Measurements from ENCODE around the gene CDK14. TPM values are rescaled to one million over a fixed set of nuclear protein-coding genes. Genes with fewer than 3 reads are reported as not detected.

CDK14 gene
- total RNA-seq, 1 donor, result 39.1 TPM

DNA sequence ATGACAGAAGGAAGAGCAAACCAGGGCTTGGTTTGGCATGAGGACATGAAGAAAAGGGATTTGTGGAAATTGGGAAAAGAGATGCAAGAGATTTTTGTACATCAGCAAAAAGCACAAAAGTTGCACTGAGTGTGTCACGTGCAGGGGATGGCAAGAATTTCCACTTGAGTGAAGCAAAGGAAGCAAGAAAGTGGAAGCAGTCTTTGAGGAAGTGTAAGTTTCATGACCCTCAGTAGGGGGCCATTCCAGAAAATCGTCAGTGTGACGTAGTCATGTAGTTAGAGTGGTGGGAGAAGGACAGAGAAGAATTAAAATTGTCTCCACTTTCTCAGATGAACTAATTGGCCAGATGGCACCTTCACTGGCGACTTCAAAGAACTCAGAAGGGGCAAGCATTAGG, 544.9 kb downstream of the CDK14 start:
- no peak for DNase-seq (ENCODE audit: insufficient read length, low spot score, missing footprints)

DNA sequence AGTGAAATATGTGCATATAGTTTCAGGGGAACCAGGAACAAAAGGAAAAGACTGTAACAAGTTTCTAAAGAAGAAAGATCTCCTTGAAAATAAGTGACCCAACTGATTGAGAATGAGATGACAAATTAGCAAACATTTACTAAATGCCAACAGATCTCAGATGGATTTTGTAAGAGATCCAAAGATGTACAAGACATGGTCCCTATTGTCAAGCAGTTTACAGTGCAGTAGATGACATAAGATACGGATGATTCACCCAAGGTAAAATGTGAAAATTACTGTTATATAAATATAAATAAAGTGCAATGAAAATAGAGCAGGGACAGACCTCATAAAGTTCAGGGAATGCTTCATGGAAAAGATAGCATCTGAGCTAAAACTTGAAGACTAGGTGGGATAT, 546.6 kb downstream of the CDK14 start:
- TF ChIP-seq, protein P1, sequence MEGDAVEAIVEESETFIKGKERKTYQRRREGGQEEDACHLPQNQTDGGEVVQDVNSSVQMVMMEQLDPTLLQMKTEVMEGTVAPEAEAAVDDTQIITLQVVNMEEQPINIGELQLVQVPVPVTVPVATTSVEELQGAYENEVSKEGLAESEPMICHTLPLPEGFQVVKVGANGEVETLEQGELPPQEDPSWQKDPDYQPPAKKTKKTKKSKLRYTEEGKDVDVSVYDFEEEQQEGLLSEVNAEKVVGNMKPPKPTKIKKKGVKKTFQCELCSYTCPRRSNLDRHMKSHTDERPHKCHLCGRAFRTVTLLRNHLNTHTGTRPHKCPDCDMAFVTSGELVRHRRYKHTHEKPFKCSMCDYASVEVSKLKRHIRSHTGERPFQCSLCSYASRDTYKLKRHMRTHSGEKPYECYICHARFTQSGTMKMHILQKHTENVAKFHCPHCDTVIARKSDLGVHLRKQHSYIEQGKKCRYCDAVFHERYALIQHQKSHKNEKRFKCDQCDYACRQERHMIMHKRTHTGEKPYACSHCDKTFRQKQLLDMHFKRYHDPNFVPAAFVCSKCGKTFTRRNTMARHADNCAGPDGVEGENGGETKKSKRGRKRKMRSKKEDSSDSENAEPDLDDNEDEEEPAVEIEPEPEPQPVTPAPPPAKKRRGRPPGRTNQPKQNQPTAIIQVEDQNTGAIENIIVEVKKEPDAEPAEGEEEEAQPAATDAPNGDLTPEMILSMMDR (IDR thresholded peaks at IDR 0.05; ENCODE audit: extremely low read depth, low read depth, low read length), result no peak
- H2AFZ ChIP-seq (ENCODE audit: low read length), result no peak overlapping the region
- DNase-seq (ENCODE audit: insufficient read length, low spot score, missing footprints), result no peak
- no peaks in the 10 kb centered on the region for H3K27me3 ChIP-seq (ENCODE audit: insufficient read depth, low read length)
- H3K79me2 ChIP-seq (ENCODE audit: insufficient read depth, low read length), result no peaks in the 10 kb centered on the region
- H3K9me3 ChIP-seq (ENCODE audit: low read depth, low read length), result no peaks in the 10 kb centered on the region
- no peak overlapping the region for H3K4me3 ChIP-seq (ENCODE audit: insufficient read depth, low read length)
- H3K27ac ChIP-seq (ENCODE audit: low read depth, low read length), result no peak overlapping the region
- H3K4me2 ChIP-seq (ENCODE audit: insufficient read depth, low read length), result no peak overlapping the region
- no peaks in the 10 kb centered on the region for H4K20me1 ChIP-seq (ENCODE audit: insufficient read depth, low read length)
- H3K4me1 ChIP-seq (ENCODE audit: insufficient read depth, low read length), result no peaks in the 10 kb centered on the region
- no peaks in the 10 kb centered on the region for H3K36me3 ChIP-seq (ENCODE audit: insufficient read depth, low read length)

More for the DNA sequence above, 544.9 kb downstream of the CDK14 start:
- H3K4me1 ChIP-seq (ENCODE audit: insufficient read depth, low read length), result no peaks in the 10 kb centered on the region
- H3K36me3 ChIP-seq (ENCODE audit: insufficient read depth, low read length), result no peaks in the 10 kb centered on the region
- no peak overlapping the region for H3K4me3 ChIP-seq (ENCODE audit: insufficient read depth, low read length)
- no peaks in the 10 kb centered on the region for H3K9me3 ChIP-seq (ENCODE audit: low read depth, low read length)
- no peaks in the 10 kb centered on the region for H4K20me1 ChIP-seq (ENCODE audit: insufficient read depth, low read length)
- H3K79me2 ChIP-seq (ENCODE audit: insufficient read depth, low read length), result no peaks in the 10 kb centered on the region
- H3K4me2 ChIP-seq (ENCODE audit: insufficient read depth, low read length), result no peak overlapping the region
- H2AFZ ChIP-seq (ENCODE audit: low read length), result no peak overlapping the region
- H3K27ac ChIP-seq (ENCODE audit: low read depth, low read length), result no peak overlapping the region
- H3K27me3 ChIP-seq (ENCODE audit: insufficient read depth, low read length), result no peaks in the 10 kb centered on the region
- TF ChIP-seq, protein P1 (IDR thresholded peaks at IDR 0.05; ENCODE audit: extremely low read depth, low read depth, low read length), result no peak

DNA sequence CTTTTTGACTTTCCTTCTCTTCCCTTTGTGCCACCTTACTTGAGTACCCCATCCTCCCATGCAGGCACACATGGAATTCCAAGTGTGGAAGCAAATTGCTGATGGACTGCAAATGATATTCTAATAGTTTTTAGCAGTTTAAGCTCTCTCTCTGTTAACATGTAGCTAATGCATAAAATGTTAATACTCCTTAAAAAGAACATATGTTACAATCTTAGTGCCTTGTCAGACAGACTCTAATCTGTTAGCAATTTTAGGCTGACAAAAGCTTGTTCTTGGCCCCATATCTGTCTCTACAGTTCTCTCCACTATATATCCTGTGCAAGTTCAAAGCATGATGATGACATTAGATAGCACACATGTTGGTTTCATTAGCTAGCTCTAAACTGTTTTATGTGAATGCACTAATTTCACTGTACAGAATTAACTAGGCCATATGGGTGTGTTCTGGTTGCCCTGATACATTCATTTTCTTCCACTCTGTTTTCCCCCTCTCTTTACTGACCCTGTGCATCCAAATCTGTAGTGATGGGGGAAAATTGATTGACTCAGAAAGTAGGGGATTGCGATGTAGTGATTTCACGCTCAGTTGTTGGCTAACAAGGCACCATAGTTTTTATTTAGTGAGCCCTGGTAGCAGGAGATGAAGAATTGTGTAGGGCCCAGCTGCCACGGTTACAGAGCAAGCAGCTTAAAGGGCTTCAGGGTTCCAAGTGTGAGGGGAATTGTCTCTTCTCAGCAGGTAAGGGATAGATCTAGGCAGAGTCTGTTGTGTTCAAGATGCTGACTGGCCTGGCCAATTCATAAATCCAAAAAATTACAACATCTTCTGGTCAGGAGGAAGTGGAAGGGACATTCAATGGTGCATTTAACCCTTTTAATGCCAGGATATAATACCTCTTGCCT, 553.5 kb downstream of the CDK14 start:
- no peaks in the 10 kb centered on the region for H3K9me3 ChIP-seq (ENCODE audit: low read depth, low read length)
- no peaks in the 10 kb centered on the region for H3K36me3 ChIP-seq (ENCODE audit: insufficient read depth, low read length)
- no peaks in the 10 kb centered on the region for H3K27me3 ChIP-seq (ENCODE audit: insufficient read depth, low read length)
- TF ChIP-seq, protein P1 (IDR thresholded peaks at IDR 0.05; ENCODE audit: extremely low read depth, low read depth, low read length), result no peak
- DNase-seq (ENCODE audit: insufficient read length, low spot score, missing footprints), result no peak
- peaks cover 2% of the 10 kb centered on the region for H3K4me1 ChIP-seq (ENCODE audit: insufficient read depth, low read length)
- H3K4me3 ChIP-seq (ENCODE audit: insufficient read depth, low read length), result no peak overlapping the region
- no peaks in the 10 kb centered on the region for H4K20me1 ChIP-seq (ENCODE audit: insufficient read depth, low read length)
- H3K27ac ChIP-seq (ENCODE audit: low read depth, low read length), result no peak overlapping the region
- no peak overlapping the region for H2AFZ ChIP-seq (ENCODE audit: low read length)
- no peak overlapping the region for H3K4me2 ChIP-seq (ENCODE audit: insufficient read depth, low read length)
- no peaks in the 10 kb centered on the region for H3K79me2 ChIP-seq (ENCODE audit: insufficient read depth, low read length)

DNA sequence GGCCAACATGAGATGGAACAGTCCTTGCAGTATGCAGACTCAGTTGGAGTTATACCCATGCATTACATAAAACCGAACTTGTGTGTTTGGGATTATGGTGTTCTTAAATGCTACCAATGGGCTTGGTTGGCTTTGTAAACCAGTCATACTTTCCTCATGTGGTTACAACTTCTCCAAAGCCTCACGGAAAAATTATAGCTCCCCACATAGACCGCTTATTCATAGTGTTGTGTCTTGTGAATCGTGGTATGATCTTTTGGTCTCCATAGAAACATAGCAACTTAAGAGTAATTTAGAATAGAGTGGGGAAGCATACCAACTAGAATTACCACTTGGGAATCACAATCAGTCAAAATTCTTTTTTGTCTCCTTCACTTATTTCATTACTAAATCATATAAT, 555.8 kb downstream of the CDK14 start:
- H3K79me2 ChIP-seq (ENCODE audit: insufficient read depth, low read length), result no peaks in the 10 kb centered on the region

More for the DNA sequence above, 555.8 kb downstream of the CDK14 start:
- Histone ChIP-seq H3K9me3 (ENCODE audit: low read depth, low read length) (no peaks in the 10 kb centered on the region), H2AFZ (ENCODE audit: low read length) (no peak overlapping the region), H3K4me1 (ENCODE audit: insufficient read depth, low read length) (peaks cover 7% of the 10 kb centered on the region), H3K4me3 (ENCODE audit: insufficient read depth, low read length) (no peak overlapping the region), H3K27me3 (ENCODE audit: insufficient read depth, low read length) (no peaks in the 10 kb centered on the region), H3K27ac (ENCODE audit: low read depth, low read length) (peak overlapping the region; percentile 9), H3K4me2 (ENCODE audit: insufficient read depth, low read length) (no peak overlapping the region), H3K36me3 (ENCODE audit: insufficient read depth, low read length) (no peaks in the 10 kb centered on the region), H4K20me1 (ENCODE audit: insufficient read depth, low read length) (no peaks in the 10 kb centered on the region)
- no peak for DNase-seq (ENCODE audit: insufficient read length, low spot score, missing footprints)
- TF ChIP-seq, protein P1 (IDR thresholded peaks at IDR 0.05; ENCODE audit: extremely low read depth, low read depth, low read length), result no peak
